HCT116 (cell line): Measurements from ENCODE around the gene NRXN2.

Experiments used
- ATF3 ChIP-seq: IDR thresholded peaks from 2 replicates; pipeline ENCODE4 v1.6.1; 2012
- CTCF ChIP-seq, 3 experiments: fragments of 200-600 bp in 1 of 3; sonication (generic) in 1 of 3; IDR thresholded peaks in 2 of 3; conservative IDR thresholded peaks in 1 of 3; 2 replicates each; pipeline ENCODE4 v1.5.1; 2012 to 2017; ENCODE audit warnings: low read depth in 2 of 3, low read length in 2 of 3, antibody characterized with exemption in 1 of 3, borderline replicate concordance in 1 of 3, control low read depth in 1 of 3, mild to moderate bottlenecking in 1 of 3, mixed read lengths in 1 of 3, mixed run types in 1 of 3, moderate library complexity in 1 of 3; ENCODE audit not compliant: insufficient read depth in 1 of 3
- EZH2 ChIP-seq: fragments of 200-600 bp; sonication (generic); IDR thresholded peaks from 2 replicates; pipeline ENCODE4 v1.6.1; 2017; ENCODE audit warnings: antibody characterized with exemption, mixed run types
- POLR2A ChIP-seq: IDR thresholded peaks from 2 replicates; pipeline ENCODE4 v1.7.0; 2011; ENCODE audit warnings: borderline replicate concordance; ENCODE audit not compliant: insufficient read depth, insufficient read length; ENCODE audit errors: extremely low read depth
- POLR2AphosphoS5 ChIP-seq: IDR thresholded peaks from 2 replicates; pipeline ENCODE4 v1.6.1; 2011; ENCODE audit warnings: mild to moderate bottlenecking, low read depth, low read length, moderate library complexity
- SP1 ChIP-seq: IDR thresholded peaks from 2 replicates; pipeline ENCODE4 v1.6.1; 2012; ENCODE audit warnings: low read depth
- YY1 ChIP-seq: IDR thresholded peaks from 2 replicates; pipeline ENCODE4 v1.6.1; 2011; ENCODE audit warnings: low read length, low read depth, moderate library complexity, mild to moderate bottlenecking; ENCODE audit not compliant: insufficient replicate concordance; ENCODE audit errors: extremely low read depth
- ZFX ChIP-seq: fragments of 450-650 bp; IDR thresholded peaks from 2 replicates; pipeline ENCODE4 v1.6.1; 2017
- ZNF274 ChIP-seq: fragments of 200-500 bp; sonication (Bioruptor generic); IDR thresholded peaks from 2 replicates; pipeline ENCODE4 v1.6.1; 2014; ENCODE audit warnings: mild to moderate bottlenecking, low read depth, low read length, inconsistent platforms

GRCh38 chr11:64599698-64600211 is 123.2 kb downstream of the NRXN2 start:
- TF ChIP-seq EZH2 (no peak), SP1 (no peak), ZFX (no peak), CTCF (IDR thresholded peaks at IDR 0.05 in 2 of 3, conservative IDR thresholded peaks at IDR 0.05 in 1 of 3; ENCODE audit: borderline replicate concordance in 1 of 3, insufficient read depth in 1 of 3, low read depth in 2 of 3, low read length in 2 of 3) (no peak), ATF3 (no peak), ZNF274 (no peak), YY1 (no peak), POLR2A (no peak), POLR2AphosphoS5 (no peak)
